Bronchial epithelial cell (primary cell): ENCODE data around the gene TFB1M. TPM values are rescaled to one million over a fixed set of nuclear protein-coding genes. Genes with fewer than 3 reads are reported as not detected.

Experiments used
- DNase-seq: peaks from one replicate; pipeline ENCODE4 v3.0.0-alpha.2; 2010; ENCODE audit warnings: low read depth
- FAIRE-seq: peaks from 2 replicates; lab custom pipeline; 2011; peaks lifted over from hg19 to GRCh38; lab: Jason Lieb, UNC
- H3K27me3 ChIP-seq: 2 replicates; pipeline ENCODE4 v1.5.1; 2011; ENCODE audit warnings: low read length; ENCODE audit not compliant: control insufficient read depth, insufficient read depth
- H3K36me3 ChIP-seq: 2 replicates; pipeline ENCODE4 v1.5.1; 2011; ENCODE audit warnings: low read length; ENCODE audit not compliant: control insufficient read depth, insufficient read depth
- H3K4me3 ChIP-seq: 2 replicates; pipeline ENCODE4 v1.5.1; 2011; ENCODE audit warnings: mild to moderate bottlenecking, low read depth, low read length, control low read depth
- CTCF ChIP-seq: IDR thresholded peaks from 2 replicates; pipeline ENCODE4 v1.5.1; 2011; ENCODE audit warnings: mild to moderate bottlenecking, moderate library complexity, low read length, control low read depth, inconsistent platforms; ENCODE audit not compliant: insufficient read depth, severe bottlenecking
- total RNA-seq: library from RNA; depleted of rRNA; stranded (reverse); fragments of >200 nt; gene quantifications from 2 replicates; pipeline ENCODE4 v1.2.1, GENCODE V29; 2014

The TFB1M gene
- total RNA-seq, 1 donor from 2014 or later = 11.6 TPM

GRCh38 chr6:155246825-155247224, 67.5 kb downstream of the TFB1M start:
- H3K36me3 ChIP-seq = no peaks in the 10 kb centered on the region

GRCh38 chr6:155245831-155246230, 68.5 kb downstream of the TFB1M start:
- Histone ChIP-seq H3K36me3 (no peaks in the 10 kb centered on the region), H3K27me3 (no peaks in the 10 kb centered on the region), H3K4me3 (no peak overlapping the region)
- FAIRE-seq (no peak), DNase-seq (no peak)
- no peak for TF ChIP-seq CTCF

More at GRCh38 chr6:155246825-155247224, 67.5 kb downstream of the TFB1M start:
- no peak for TF ChIP-seq CTCF
- H3K4me3 ChIP-seq = no peak overlapping the region
- DNase-seq (no peak), FAIRE-seq (no peak)
- H3K27me3 ChIP-seq = no peaks in the 10 kb centered on the region

GRCh38 chr6:155245193-155245592, 69.1 kb downstream of the TFB1M start:
- no peak for TF ChIP-seq CTCF
- Histone ChIP-seq H3K4me3 (no peak overlapping the region), H3K27me3 (no peaks in the 10 kb centered on the region), H3K36me3 (no peaks in the 10 kb centered on the region)
- DNase-seq = no peak
- FAIRE-seq = no peak

GRCh38 chr6:155244434-155244833, 69.8 kb downstream of the TFB1M start:
- DNase-seq (no peak), FAIRE-seq (no peak)
- no peak for TF ChIP-seq CTCF
- Histone ChIP-seq H3K36me3 (no peaks in the 10 kb centered on the region), H3K27me3 (no peaks in the 10 kb centered on the region), H3K4me3 (no peak overlapping the region)

GRCh38 chr6:155241966-155242365, 72.3 kb downstream of the TFB1M start:
- FAIRE-seq (no peak), DNase-seq (no peak)
- TF ChIP-seq CTCF = no peak
- no peaks in the 10 kb centered on the region for H3K27me3 ChIP-seq
- no peaks in the 10 kb centered on the region for H3K36me3 ChIP-seq
- no peak overlapping the region for H3K4me3 ChIP-seq

GRCh38 chr6:155240905-155241600, 73.2 kb downstream of the TFB1M start:
- no peak overlapping the region for H3K4me3 ChIP-seq
- peak; percentile 18 for FAIRE-seq

More at GRCh38 chr6:155240905-155241600, 73.2 kb downstream of the TFB1M start:
- no peak for DNase-seq
- TF ChIP-seq CTCF = no peak
- H3K27me3 ChIP-seq = no peaks in the 10 kb centered on the region
- H3K36me3 ChIP-seq = no peaks in the 10 kb centered on the region
